ENCODE results near the gene PPA1.

GRCh38 chr10:70158113-70158512 is 75.1 kb downstream of the PPA1 start:
- TF ChIP-seq CTCF (IDR thresholded peaks at IDR 0.05) (no peak), POLR2A (IDR thresholded peaks at IDR 0.05) (no peak), EP300 (IDR thresholded peaks at IDR 0.05; ENCODE audit: low read depth) (no peak)
